Measurements from ENCODE around the gene PTPN3.
"Not testable (repeated sequence)": the region's sequence is repeated elsewhere in the genome, so short reads cannot be mapped to it uniquely, and the experiment has no call there.

PTPN3 gene, protein sequence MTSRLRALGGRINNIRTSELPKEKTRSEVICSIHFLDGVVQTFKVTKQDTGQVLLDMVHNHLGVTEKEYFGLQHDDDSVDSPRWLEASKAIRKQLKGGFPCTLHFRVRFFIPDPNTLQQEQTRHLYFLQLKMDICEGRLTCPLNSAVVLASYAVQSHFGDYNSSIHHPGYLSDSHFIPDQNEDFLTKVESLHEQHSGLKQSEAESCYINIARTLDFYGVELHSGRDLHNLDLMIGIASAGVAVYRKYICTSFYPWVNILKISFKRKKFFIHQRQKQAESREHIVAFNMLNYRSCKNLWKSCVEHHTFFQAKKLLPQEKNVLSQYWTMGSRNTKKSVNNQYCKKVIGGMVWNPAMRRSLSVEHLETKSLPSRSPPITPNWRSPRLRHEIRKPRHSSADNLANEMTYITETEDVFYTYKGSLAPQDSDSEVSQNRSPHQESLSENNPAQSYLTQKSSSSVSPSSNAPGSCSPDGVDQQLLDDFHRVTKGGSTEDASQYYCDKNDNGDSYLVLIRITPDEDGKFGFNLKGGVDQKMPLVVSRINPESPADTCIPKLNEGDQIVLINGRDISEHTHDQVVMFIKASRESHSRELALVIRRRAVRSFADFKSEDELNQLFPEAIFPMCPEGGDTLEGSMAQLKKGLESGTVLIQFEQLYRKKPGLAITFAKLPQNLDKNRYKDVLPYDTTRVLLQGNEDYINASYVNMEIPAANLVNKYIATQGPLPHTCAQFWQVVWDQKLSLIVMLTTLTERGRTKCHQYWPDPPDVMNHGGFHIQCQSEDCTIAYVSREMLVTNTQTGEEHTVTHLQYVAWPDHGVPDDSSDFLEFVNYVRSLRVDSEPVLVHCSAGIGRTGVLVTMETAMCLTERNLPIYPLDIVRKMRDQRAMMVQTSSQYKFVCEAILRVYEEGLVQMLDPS

DNA sequence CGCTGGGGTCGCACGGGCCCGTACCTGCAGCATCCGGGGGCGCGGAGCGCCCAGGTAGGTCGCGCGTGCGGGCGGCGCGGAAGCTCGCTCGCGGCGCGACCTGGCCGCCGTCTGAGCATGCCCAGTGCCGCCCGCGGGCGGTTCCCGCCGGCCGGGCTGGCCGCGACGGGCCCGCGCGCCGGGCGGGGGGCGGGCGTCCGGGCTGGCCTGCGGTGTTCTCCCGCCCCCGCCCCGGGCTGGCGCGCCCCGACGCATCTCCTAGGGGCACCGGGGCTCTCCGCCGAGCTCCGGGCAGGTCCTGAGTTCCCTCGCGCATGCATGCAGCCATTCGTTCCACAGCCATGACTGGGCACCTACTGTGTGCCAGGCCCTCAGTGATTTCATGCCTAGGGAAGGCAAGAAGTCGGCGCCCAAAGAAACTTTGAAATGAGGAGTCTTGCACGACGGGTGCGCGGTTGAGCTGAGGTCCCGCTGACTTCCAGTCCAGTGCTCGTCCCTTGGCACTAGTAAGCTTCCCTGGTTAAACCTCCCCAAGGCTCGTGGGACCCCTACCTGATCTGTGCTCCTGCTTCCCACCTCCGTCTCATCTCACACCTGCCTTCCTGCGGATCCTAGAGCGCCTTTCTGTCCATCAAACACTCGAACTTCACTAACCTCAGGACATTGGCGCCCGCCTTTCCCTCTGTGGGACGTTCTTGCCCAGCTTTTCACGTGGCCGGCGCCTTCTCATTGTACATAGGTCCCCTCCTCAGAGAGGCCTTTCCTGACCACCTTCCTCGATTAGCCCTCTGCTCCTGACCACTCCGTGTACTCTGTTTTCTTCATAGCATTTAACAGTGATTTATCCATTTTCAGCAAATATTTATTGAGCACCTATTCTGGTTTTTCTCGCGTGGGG, at the start of gene PTPN3:
TSS of gene PTPN3 (minus strand) at position 113 of the 898 bp plus-strand sequence. CDS start 34,873 bp downstream, outside the sequence.
- FAIRE-seq = no peak

DNA sequence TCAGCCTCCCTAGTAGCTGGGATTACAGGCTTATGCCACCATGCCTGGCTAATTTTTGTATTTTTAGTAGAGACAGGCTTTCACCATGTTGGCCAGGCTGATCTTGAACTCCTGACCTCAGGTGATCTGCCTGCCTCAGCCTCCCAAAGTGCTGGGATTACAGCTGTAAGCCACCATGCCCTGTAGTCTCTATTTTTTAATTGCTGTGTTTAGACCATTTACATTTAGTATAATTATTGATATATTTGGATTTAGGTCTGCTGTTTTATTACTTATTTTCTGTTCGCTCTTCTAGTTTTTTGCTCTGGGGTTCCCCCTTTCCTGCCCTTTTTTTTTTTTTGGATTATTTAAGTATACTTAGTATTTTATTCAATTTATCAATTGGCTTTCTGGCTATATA, 46.8 kb upstream of the PTPN3 start:
- FAIRE-seq = not testable (repeated sequence)

DNA sequence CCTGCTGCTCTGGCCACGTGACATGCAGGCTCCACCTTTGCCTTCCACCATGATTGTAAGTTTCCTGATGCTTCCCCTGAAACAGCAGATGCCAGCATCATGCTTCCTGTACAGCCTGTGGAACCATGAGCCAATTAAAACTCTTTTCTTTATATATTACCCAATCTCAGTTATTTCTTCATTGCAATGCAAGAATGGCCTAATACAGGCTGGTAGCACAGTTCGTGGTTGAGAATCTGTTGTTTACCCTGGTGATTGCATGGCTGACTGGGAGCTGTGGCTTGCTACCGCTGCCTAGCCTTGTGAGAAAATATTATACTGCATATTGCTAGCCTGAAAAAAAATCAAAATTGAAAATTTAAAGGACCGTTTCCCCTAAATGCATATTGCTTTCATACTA, 44.8 kb upstream of the PTPN3 start:
- FAIRE-seq = no peak

DNA sequence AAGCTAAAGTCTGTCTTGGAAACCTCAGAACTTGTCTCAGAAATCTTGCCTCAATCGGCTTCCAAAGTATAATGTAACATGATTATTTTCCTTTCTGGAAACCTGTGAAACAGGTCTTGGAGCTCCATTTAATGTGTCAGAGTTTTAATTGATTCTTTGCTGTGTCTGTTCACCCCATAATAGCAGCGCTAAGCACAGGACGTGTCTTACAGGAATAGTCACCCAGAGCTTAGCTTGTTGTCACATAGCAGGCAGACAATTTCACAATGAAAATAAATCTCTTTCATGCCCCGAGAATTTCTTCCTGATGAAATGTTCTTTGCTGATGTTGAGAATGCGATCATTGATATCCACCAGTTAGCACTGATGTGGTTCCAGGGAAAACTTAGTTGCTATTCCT, 40.2 kb upstream of the PTPN3 start:
- no peak for FAIRE-seq

DNA sequence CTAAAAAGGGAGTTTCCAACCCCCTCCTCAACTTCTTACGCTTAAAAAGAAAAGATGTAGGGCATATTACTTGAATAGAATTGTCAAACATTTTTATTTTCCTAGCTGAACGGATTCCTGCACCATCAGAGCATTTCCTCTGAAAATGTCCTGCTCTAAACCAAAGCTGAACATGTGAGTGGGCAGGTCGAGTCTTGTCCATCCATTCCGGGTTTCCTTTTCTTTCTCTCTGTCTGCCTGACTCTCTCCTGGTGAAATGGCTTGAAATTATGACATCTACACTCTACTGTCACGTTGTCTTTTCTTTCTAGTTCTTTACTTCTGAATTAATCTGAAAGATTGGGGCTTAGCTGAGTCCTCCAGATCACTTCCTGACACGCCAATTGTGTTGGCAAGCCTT, 39.2 kb upstream of the PTPN3 start:
- no peak for FAIRE-seq

DNA sequence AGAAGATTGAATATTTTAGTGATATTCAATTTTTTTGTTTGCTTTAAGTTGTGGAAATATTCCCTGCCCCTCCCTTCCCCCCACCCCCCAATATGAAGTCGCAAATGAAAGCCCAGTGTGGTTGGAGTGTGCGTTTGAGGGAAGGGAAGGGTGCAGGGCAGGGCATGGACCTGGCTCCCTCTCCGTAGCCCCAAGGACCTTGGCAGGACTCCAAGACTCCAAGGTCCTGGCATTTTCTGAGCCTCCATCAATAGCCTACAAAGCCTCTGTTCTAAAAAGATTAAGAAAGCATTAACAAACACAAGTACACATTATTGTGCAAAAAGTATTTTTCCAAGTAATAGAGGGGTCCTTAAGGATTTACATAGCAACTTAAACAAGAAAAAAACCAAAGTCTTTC, 38.8 kb upstream of the PTPN3 start:
- no peak for FAIRE-seq

DNA sequence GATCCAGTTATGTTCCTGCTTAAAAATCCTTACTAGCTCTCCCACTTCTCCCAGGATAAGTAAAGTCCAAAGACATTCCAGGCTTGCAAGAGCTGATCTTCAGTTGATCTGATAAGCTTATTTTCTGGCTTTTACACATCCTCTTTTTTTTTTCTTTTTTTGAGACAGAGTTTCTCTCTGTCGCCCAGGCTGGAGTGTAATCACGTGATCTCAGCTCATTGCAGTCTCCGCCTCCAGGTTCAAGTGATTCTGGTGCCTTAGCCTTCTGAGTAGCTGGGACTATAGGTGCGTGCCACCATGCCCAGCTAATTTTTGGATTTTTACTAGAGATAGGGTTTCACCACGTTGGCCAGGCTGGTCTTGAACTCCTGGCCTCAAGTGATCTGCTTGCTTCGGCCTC, 37.3 kb upstream of the PTPN3 start:
- FAIRE-seq = no peak

DNA sequence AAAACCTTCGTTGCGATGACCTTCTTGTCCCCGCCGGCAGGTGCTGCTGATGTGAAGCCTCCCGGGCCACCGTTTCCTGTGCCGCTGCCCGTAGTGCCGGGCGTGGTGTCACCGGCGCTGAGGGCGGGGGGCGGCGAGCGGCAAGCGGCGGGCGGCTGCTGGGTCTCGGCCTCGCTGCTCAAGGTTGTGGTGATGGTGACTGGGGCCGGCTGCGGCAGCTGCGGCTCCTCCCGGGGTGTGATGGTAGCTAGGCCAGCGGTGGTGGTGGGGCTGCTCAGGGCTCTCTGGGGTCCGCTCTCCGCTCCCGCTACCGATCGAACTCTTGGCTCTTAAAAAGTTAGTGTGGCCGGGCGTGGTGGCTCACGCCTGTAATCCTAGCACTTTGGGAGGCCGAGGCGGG, 36.0 kb upstream of the PTPN3 start:
- no peak for FAIRE-seq

DNA sequence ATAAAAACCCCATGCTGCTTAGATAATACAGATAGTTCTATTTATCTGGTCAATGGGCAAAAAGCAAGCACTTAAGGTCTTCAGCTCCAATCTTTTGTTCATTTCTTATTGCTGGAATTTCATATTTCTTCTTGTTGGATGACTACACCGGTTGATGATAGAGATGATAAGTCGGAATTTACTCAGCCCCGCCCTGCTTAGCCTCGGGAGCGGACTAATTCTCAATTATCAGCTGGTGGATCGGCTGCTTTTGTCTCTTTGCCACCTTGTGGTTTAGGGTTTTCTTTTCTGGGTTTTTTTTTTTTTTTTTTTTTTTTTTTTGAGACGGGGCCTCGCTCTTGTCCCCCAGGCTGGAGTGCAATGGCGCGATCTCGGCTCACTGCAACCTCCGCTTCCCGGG, 34.5 kb upstream of the PTPN3 start:
- not testable (repeated sequence) for FAIRE-seq

DNA sequence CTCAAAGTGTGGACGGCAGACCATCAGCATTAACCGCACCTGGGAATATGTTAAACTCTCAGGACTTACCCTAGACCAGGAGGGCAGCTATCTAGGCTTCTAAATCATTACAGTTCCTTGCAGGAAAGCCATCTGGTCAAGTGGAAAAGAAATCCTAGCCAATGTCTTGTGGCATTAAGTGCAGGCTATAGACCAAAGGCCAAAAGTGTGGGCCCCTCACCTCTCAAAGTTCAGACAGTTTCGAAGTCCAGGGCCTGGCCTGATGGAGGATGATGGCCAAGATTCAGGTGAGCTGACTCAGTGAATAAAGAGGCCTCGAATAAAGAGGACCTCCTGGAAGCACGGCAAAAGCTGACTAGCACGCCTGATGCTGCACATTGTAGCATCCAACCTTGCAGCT, 24.0 kb upstream of the PTPN3 start:
- no peak for FAIRE-seq

DNA sequence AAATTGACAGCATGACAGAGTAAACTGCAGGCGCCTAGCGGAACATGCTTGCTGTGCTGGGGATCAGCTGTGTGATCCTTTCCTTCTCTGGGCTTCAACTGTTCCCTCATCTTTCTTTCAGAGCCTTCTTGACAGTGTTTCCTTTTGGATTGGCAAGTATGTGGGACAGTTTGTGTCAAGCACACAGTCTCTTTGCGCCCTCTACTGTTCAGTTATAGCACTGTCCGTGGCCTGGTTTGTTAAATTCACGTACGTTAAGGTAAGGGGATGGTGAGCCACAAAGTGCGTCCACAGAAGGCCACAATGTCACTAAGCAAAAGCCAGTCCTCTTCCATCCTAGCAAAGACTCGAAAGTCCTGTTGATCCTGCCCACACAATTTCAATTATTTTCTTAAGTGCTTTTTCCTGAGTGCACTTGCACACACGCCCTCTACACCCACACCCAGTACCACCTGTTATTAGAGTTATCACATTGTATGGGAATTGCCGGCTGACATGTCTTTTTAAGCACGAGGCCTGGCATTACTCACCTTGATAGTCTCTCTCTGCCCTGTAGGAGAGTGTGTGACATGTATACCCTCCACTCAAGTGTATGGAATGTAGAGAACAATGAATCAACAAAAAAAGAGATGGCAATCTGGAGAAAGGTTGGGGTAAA, 22.5 kb upstream of the PTPN3 start:
- peak; percentile 97 for FAIRE-seq

DNA sequence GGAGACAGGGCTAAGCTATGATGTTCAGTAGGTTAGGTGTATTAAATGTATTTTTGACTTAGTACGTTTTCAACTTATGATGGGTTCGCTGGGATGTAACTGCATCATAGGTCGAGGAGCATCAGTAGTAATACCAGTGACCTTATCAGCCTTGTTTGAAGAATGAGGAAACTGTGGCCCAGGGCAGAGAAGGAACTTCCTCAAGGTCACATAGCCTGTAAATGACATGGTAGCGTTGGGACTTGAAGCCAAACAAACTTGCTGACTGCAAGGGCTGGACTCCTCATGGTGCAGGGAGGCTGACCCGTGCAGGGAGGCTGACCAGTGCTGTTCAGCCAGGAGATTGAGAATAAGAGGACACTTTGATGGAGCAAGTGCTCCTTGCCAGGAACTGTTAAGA, 21.3 kb upstream of the PTPN3 start:
- no peak for FAIRE-seq

DNA sequence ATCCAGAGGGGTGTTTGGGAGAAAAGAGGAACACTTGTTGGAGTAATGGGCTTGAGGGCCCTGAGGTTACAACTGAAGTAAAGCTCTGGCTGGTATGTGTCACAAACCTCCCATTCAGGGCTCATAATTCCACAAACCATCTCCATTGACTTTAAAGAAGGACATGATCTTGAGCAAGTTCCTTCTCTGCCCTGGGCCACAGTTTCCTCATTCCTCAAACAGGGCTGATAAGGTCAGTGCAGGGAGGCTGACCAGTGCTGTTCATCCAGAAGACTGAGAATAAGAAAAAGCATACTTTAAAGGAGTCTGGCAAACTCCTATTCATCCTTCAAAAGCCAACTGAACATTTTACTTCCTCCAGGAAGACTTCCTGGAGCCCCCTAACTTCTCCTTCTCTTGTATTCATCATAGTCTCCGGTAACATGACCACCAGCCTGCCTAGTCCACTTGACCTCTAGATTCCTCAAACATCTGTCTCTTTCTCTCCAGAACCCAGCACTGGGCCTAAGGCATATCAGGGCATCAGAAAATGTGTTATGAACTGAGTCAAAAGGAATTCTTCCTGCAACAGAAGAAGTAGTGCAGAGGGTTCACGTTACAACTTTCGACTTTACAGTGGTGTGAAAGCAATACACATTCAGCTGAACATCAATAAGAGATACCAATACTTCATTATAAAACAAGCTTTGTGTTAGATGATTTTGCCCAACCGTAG, 20.7 kb upstream of the PTPN3 start:
- no peak for FAIRE-seq

DNA sequence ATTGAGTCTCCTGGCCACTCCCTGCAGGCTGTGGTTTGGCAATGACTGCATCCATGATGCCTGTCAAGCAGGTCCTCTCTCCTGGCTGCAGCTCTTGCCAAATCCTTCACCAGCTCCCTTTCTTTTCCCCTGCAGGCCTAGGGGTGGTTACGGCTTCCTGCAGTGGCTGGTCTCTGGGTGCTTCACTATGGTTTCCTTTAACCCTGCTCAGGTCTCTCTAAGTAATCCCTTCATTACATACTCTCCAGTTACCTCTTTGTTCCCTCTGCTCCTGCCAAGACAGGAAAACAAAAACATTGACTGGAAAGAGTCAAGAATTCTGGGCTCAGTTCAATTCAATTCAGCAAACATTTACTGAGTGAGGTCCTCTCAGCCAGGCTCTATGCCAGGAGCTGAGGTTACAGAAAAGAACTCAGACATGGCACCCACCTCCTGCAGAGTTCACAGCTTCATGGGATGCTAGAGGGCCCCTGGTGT, 19.8 kb upstream of the PTPN3 start:
- FAIRE-seq = no peak

DNA sequence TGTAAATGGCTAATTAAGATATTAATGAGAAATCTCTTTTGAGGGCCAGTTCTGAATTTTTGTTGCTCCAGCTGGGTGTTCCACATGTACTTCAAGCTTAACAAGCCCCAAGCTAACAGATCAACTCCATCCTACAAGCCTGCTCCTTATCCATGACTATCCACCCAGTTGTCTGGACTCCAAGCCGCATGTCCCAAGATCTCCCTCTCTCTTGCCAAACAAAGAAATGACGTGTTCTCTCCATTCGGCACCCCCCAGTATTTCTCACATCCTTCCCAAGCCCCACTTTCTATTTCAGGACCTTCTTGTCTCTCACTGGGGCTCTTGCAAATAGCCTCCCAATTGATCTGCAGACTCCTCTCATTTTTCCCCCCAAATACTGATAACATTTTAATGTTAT, 15.8 kb upstream of the PTPN3 start:
- FAIRE-seq = no peak

DNA sequence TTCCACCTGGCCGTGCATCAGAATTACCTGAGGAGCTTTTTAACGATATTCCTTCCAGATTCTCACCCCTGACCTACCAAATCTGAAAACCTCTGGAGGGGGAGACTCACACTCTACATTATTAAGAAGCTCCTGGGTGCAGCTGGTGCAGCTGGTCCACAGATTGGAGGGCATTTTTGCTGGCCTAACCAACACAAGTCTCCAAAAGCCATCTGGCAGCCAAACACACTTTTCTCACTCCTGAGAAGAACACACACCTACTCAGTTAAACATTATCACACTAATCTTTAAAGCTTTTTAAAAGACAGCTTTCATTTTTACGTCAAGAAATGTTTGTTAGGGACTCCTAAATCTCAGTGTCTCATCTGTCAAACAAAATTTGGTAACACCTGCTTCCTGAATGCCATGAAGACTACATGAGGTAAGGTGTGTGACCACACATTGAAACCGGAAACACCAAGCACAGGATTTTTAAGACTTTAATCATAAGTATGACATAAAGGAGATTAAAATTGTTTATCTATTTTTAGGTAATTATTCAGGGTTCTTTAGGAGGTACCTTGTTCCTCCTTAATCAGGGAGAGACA, 14.2 kb upstream of the PTPN3 start:
- FAIRE-seq = no peak

DNA sequence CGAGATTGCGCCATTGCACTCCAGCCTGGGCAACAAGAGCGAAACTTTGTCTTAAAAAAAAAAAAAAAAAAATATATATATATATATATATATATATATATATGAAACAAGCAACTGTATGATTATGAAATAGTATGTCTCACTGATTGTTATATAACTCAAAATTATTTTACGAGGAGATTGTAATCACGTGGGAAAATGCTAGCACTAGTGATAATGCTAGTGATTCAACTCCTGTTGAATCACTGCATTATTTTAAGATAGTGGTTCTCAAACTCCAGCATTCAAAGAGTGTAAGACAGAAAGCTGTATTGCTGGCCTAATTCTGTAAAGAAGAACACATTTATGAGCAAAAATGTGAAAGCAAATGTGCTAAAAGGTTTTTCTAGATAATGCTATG, 12.4 kb upstream of the PTPN3 start:
- no peak for FAIRE-seq

DNA sequence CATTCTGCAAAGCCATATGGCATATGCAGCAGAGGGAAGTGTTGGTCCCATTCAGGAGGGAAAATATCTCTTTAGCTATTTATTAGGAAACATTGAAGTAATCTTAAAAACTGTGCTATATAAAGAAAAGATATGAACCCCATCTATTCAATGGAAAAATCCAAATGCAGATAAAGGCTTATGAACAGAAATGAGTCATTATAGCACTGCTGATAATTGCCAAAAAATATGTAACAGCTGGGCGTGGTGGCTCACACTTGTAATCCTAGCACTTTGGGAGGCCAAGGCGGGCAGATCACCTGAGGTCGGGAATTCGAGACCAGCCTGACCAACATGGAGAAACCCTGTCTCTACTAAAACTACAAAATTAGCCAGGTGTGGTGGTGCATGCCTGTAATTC, 11.9 kb upstream of the PTPN3 start:
- FAIRE-seq = not testable (repeated sequence)

DNA sequence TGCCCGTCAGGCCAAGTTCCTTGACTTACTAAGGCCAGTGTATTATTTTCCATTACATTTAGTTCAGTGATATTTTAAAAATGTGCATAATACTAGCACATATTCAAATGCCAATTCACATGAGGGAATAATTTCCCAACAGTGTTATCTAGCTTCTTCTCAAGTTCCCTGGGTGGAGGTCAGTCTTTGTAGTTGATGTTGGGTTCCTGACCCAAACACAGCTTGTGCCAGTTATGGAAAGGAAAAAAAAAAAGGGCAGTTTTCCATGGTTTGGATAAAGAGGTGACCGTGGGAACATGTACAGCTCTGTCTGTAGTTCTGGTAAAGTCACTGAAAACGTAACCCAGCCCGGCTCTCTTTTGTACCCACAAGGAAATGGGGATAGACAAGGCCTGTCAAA, 11.5 kb upstream of the PTPN3 start:
- no peak for FAIRE-seq

DNA sequence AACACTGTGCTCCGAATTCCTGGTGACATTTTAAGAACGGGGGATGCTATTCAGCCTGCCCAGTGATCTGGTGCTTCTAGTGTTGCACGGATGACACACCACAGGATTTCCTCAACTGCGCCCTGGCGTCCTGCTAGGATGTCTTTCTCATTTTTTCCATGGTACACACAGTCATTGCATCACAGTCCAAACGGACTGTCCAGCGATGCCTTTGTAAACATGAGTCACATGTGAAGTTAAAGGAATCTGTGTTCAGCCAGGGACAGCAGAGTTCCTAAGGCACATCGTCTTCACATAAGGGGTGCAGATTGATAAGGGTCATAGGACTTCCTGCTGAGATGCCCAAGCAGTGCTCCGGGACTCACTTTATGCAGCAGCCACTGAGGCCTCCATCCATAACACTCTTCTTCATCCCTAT, 9.3 kb upstream of the PTPN3 start:
- no peak for FAIRE-seq

DNA sequence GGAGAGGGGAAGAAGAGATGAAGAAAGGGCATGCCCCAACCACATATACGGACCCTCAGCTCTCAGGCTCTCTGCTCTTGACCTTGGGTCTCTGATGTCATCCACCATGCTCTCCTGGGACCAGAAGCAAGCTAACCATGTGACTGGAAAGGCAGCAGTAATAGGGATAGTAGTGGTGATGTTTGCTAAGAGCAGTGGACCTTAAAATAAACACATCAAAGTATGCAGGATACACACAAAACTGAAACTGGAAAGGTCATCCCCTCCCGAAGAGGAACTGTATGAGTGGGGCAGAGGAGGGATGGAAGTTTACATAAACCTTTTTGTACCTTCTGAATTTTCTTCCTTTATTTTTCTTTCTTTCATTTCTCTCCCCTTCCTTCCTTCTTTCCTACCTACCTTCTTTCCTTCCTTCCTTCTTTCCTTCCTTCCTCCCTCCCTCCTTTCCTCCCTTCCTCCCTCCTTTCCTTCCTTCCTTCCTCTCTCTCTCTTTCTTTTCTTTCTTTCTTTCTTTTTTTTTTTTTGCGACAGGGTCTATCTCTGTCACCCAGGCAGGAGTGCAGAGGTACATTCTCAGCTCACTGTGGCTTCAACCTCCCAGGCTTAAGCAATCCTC, 8.1 kb upstream of the PTPN3 start:
- peak; percentile 94 for FAIRE-seq

Data from islet of Langerhans (tissue), 1 donor.